ENCODE results near the gene AGL. TPM values are rescaled to one million over a fixed set of nuclear protein-coding genes. Genes with fewer than 3 reads are reported as not detected.

The AGL gene
- total RNA-seq, 2 donors from 2014 or later: 89.2 to 102 TPM

DNA sequence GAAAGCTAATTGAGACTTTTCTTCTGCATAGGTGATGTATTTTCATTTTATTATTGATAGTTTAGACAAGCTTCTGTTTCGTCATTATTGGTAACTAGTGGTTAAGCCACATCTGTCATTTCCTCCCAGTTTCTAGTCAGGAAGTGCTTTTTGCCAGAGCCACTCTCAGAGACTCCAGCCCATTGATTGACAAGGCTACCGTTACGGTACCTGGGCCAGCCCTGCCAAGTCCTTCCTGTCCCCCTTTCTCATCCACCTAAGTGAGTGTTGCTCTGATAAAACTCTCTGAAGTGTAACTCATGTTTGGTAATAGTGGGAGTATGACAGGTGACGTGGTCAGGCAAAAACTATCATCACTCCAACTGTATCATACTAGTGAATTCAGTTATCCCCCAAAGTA, 29.6 kb upstream of the AGL start:
- 50 to 69% methylated on average over 2 to 4 of the region's 4 CpGs for WGBS, 2 experiments (ENCODE audit: insufficient coverage in 1 of 2, insufficient read length in 1 of 2)
- Histone ChIP-seq H3K4me3 (ENCODE audit: low read length) (no peak overlapping the region), H3K27me3 (ENCODE audit: control insufficient read depth, insufficient read depth, low read length, poor library complexity, severe bottlenecking) (no peaks in the 10 kb centered on the region), H3K9ac (ENCODE audit: extremely low read depth, low read length, poor library complexity, severe bottlenecking) (no peak overlapping the region), H3K4me1 (ENCODE audit: control insufficient read depth, insufficient read depth, low read length) (no peaks in the 10 kb centered on the region), H3K36me3 (ENCODE audit: control insufficient read depth, insufficient read depth, low read length) (no peaks in the 10 kb centered on the region), H3K9me3 (ENCODE audit: control insufficient read depth, low read length) (peaks cover 15% of the 10 kb centered on the region), H3K27ac (ENCODE audit: low read depth, low read length) (no peak overlapping the region)
- TF ChIP-seq, protein P1, sequence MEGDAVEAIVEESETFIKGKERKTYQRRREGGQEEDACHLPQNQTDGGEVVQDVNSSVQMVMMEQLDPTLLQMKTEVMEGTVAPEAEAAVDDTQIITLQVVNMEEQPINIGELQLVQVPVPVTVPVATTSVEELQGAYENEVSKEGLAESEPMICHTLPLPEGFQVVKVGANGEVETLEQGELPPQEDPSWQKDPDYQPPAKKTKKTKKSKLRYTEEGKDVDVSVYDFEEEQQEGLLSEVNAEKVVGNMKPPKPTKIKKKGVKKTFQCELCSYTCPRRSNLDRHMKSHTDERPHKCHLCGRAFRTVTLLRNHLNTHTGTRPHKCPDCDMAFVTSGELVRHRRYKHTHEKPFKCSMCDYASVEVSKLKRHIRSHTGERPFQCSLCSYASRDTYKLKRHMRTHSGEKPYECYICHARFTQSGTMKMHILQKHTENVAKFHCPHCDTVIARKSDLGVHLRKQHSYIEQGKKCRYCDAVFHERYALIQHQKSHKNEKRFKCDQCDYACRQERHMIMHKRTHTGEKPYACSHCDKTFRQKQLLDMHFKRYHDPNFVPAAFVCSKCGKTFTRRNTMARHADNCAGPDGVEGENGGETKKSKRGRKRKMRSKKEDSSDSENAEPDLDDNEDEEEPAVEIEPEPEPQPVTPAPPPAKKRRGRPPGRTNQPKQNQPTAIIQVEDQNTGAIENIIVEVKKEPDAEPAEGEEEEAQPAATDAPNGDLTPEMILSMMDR (conservative IDR thresholded peaks at IDR 0.05): no peak
- no peak overlapping the region for H3K27ac Mint-ChIP-seq
- H3K9me3 Mint-ChIP-seq: peaks cover 22% of the 10 kb centered on the region
- H3K4me3 Mint-ChIP-seq: no peak overlapping the region
- peaks cover 7% of the 10 kb centered on the region for H3K36me3 Mint-ChIP-seq (ENCODE audit: low read depth)
- H3K4me1 Mint-ChIP-seq: peaks cover 4% of the 10 kb centered on the region
- H3K27me3 Mint-ChIP-seq (ENCODE audit: insufficient read depth): no peaks in the 10 kb centered on the region
- DNase-seq: no peak

DNA sequence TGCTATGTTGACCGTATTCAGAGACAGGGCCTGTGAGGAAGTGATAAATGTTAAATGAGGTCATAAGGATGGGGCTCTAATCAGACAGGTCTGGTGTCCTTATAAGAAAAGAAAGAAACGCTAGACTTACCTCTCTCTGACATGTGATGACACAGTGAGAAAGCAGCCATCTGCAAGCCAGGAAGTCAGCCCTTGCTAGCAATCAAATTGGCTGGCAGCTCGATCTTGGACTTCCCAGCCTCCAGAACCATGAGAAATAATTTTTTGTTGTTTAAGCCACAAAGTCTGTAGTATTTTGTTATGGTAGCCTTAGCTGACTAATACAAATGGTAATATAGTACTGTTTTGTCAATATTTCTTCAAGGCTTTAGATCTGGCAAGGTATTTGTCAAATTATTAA, 25.1 kb upstream of the AGL start:
- Mint-ChIP-seq H3K4me1 (peaks cover 15% of the 10 kb centered on the region), H3K4me3 (no peak overlapping the region), H3K36me3 (ENCODE audit: low read depth) (peaks cover 8% of the 10 kb centered on the region), H3K27me3 (ENCODE audit: insufficient read depth) (no peaks in the 10 kb centered on the region), H3K9me3 (peaks cover 22% of the 10 kb centered on the region), H3K27ac (no peak overlapping the region)
- 86 to 94% methylated on average over 2 to 3 of the region's 3 CpGs for WGBS, 2 experiments (ENCODE audit: insufficient coverage in 1 of 2, insufficient read length in 1 of 2)
- Histone ChIP-seq H3K36me3 (ENCODE audit: control insufficient read depth, insufficient read depth, low read length) (no peaks in the 10 kb centered on the region), H3K9me3 (ENCODE audit: control insufficient read depth, low read length) (peaks cover 16% of the 10 kb centered on the region), H3K9ac (ENCODE audit: extremely low read depth, low read length, poor library complexity, severe bottlenecking) (no peak overlapping the region), H3K27me3 (ENCODE audit: control insufficient read depth, insufficient read depth, low read length, poor library complexity, severe bottlenecking) (no peaks in the 10 kb centered on the region), H3K27ac (ENCODE audit: low read depth, low read length) (no peak overlapping the region), H3K4me1 (ENCODE audit: control insufficient read depth, insufficient read depth, low read length) (peaks cover 2% of the 10 kb centered on the region), H3K4me3 (ENCODE audit: low read length) (no peak overlapping the region)
- TF ChIP-seq, protein P1 (conservative IDR thresholded peaks at IDR 0.05): no peak
- DNase-seq: no peak

DNA sequence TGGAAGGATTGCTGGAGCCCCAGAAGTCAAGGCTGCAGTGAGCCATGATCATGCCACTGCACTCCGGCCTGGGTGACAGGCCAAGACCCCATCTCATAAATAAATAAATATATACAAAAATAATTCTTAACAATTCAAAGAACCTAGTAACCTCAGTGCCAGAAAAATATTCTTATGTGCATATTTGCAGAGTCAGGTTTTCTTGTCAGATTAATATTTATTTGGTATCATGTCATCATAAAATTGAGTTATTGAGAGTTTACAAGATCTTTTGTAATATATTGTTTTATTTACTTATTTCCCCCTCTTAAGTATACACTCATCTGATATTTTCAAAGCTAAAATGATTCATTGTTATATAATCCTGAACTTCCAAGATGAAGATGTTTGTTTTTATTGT, 24.5 kb upstream of the AGL start:
- no peaks in the 10 kb centered on the region for H3K36me3 ChIP-seq (ENCODE audit: control insufficient read depth, insufficient read depth, low read length)
- no peaks in the 10 kb centered on the region for H3K27me3 ChIP-seq (ENCODE audit: control insufficient read depth, insufficient read depth, low read length, poor library complexity, severe bottlenecking)
- H3K4me1 Mint-ChIP-seq: peaks cover 15% of the 10 kb centered on the region
- DNase-seq: no peak
- 100% methylated on average over 1 of the region's 1 CpG; no CpG with 5 or more reads in 1 of the 2 experiments for WGBS, 2 experiments (ENCODE audit: insufficient coverage in 1 of 2, insufficient read length in 1 of 2)
- no peak overlapping the region for H3K27ac ChIP-seq (ENCODE audit: low read depth, low read length)
- H3K36me3 Mint-ChIP-seq (ENCODE audit: low read depth): peaks cover 8% of the 10 kb centered on the region
- H3K4me3 Mint-ChIP-seq: no peak overlapping the region
- H3K4me1 ChIP-seq (ENCODE audit: control insufficient read depth, insufficient read depth, low read length): peaks cover 2% of the 10 kb centered on the region
- peaks cover 16% of the 10 kb centered on the region for H3K9me3 ChIP-seq (ENCODE audit: control insufficient read depth, low read length)
- TF ChIP-seq, protein P1 (conservative IDR thresholded peaks at IDR 0.05): no peak
- no peak overlapping the region for H3K9ac ChIP-seq (ENCODE audit: extremely low read depth, low read length, poor library complexity, severe bottlenecking)
- H3K9me3 Mint-ChIP-seq: peaks cover 22% of the 10 kb centered on the region
- no peaks in the 10 kb centered on the region for H3K27me3 Mint-ChIP-seq (ENCODE audit: insufficient read depth)
- H3K4me3 ChIP-seq (ENCODE audit: low read length): no peak overlapping the region
- no peak overlapping the region for H3K27ac Mint-ChIP-seq
